CD4-positive, alpha-beta T cell treated with Interleukin-17A for 1 hour (primary cell): ENCODE results near the gene URI1.
"Not testable (repeated sequence)": the region's sequence is repeated elsewhere in the genome, so short reads cannot be mapped to it uniquely, and the experiment has no call there.

Experiments used
- DNase-seq: peaks from one replicate; pipeline ENCODE4 v3.0.0-alpha.2; 2020

URI1 gene

GRCh38 chr19:29943615-29944014 is 1.6 kb downstream of the URI1 start:
- DNase-seq, result no peak

- no peak for DNase-seq
These were observed 2.5 kb downstream of the URI1 start for GRCh38 chr19:29944390-29945012.

DNA sequence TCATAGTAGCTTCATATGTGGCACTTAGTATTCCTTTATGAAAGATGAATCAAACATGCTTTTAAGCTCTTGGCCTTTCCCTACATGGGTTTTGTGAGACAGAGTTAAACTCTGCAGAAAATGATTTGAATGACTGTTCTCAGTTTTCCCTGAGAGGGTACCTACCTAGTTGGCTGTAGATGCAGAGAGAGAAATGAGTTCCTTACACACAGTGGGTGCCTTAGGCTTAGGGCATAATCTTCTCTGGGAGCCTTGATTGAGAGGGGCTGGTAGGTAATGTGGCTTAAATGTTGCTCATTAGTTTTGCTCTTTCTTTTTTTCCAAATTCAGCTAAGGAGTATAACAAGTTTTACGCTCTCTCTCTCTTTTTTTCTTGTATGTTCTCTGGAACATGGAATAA is 3.0 kb downstream of the URI1 start:
- no peak for DNase-seq

GRCh38 chr19:29945433-29945832 is 3.4 kb downstream of the URI1 start:
- DNase-seq, result no peak

- DNase-seq, result no peak
These were observed 4.6 kb downstream of the URI1 start for GRCh38 chr19:29946645-29947044.

- no peak for DNase-seq
These were observed 5.8 kb downstream of the URI1 start for GRCh38 chr19:29947871-29948270.

DNA sequence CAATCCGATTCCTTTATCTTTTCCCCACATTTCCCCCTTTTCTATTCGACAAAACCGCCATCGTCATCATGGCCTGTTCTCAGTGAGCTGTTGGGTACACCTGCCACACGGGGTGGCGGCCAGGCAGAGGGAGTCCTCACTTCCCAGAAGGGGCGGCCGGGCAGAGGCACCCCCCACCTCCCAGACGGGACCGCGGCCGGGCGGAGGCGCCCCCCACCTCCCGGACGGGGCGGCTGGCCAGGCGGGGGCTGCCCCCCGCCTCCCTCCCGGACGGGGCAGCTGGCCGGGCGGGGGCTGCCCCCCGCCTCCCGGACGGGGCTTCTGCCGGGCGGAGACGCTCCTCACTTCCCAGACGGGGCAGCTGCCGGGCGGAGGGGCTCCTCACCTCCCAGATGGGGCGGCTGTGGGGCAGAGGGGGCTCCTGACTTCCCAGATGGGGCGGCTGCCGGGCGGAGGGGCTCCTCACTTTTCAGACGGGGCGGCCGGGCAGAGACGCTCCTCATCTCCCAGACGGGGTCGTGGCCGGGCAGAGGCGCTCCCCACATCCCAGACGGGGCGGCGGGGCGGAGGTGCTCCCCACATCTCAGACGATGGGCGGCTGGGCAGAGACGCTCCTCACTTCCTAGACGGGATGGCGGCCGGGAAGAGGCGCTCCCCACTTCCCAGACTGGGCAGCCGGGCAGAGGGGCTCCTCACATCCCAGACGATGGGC is 6.9 kb downstream of the URI1 start:
- DNase-seq, result not testable (repeated sequence)

GRCh38 chr19:29952177-29952576 is 10.1 kb downstream of the URI1 start:
- no peak for DNase-seq

GRCh38 chr19:29952646-29953045 is 10.6 kb downstream of the URI1 start:
- no peak for DNase-seq

DNA sequence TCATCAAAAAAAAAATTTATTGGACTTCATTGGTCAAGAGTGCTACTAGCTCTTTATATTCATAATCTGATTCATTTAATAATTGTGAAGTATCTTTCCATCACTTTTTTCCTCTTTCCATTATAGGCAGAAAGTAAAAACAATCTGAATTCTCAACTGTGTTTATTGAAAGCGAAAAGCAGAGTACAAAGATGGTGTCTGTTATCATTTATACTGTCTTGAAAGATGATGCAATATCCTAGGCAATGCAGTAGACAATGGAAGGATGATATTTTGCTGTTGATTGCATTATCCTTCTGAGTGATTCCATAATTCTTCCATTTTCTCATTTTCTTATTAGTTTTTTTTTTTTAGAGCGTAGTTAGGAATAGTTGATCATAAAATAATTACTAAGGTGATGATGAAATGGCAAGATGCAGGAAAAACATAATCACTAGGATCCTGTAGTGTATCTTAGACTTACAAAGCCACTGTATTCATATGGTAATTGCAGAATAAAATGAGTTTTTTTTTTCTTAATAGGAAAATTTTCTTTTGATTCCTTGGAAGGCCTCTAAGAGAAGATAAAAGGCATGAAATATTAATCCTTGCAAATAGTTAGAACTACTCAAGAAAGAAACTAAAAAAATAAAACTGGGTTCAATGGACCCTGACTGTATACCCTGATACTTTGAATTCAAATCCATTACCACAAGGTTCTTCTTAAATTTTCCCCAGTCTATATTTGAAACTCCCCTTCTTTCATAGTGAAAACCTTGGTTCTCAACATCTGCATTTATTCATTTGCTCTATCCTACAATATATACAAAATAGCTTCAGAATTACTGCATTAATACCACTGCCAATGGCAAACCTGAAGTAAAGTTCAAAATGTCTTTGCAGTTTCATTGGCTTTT is 11.6 kb downstream of the URI1 start:
- DNase-seq, result no peak

DNA sequence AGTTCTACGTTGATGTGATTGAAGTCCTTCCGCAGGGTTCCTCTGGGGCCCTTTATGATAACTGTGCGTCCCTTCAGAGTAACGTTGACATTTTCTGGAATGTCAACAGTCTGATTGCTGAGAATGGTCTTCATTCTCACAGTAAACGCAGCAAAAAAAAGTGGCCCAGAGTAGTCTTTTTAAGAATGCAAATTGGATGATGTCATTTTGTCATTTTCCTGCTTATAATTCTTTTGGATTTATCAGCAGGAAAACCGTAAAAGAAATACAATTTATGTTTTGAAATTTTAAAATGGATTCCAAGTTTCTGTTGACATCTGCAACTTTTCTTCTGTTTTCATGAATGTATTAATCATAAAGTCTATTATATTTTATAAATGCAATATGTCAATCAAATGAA is 14.8 kb downstream of the URI1 start:
- no peak for DNase-seq

GRCh38 chr19:29961311-29961710 is 19.3 kb downstream of the URI1 start:
- DNase-seq, result no peak

DNA sequence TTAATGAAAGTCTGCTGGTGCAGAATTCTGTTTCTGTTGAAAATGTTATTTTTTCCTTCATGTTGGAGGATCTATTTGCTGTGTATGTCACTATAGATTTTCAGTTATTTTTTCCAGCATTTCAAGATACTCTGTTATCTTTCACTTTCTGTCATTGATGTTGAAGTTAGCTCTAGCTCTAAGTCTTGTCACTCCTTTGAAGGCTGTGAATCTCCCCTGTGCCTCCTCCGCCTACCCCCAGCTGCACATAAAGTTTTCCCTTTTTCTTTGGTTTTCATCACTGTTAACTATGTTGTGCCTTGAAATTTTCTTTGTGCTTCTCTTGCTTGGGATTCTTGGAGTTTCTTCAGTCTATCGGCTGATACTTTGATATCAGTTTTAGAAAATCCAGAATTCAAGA is 20.8 kb downstream of the URI1 start:
- no peak for DNase-seq

DNA sequence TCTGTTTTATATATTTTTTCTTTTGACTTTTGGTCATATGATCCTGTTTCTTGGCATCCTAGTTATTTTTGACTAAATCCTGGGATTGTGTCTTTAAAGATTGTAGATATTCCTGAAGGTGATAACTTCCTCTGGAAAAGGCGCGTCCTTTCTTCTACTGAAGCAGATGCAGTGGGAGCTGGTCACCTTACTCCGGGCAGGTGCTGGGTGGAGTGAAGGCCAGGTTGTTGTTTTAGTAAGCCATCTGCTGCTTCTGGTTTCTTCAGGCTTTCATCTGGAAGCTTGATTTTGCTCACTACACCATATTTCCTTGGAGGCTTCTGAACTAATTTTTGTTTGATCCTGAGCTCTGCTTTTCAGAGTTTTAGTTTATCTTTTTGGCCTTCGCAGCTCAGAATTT is 21.5 kb downstream of the URI1 start:
- no peak for DNase-seq

DNA sequence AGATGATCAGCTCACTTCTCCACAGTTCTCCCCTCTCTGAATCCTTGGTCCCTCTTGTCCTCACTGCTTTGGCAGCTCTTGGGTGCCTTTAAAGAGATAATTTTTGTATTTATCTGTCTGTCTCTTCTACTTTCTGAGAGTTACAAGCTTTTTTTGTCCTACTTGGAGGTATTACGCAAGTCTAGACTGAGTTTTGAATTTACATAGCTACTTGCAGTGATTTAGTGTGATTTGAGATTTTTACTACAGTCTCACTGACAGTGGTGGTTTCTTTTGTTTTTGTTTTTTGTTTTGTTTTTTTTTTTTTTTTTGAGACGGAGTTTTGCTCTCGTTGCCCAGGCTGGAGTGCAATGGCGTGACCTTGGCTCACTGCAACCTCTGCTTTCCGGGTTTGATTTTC is 22.1 kb downstream of the URI1 start:
- no peak for DNase-seq

DNA sequence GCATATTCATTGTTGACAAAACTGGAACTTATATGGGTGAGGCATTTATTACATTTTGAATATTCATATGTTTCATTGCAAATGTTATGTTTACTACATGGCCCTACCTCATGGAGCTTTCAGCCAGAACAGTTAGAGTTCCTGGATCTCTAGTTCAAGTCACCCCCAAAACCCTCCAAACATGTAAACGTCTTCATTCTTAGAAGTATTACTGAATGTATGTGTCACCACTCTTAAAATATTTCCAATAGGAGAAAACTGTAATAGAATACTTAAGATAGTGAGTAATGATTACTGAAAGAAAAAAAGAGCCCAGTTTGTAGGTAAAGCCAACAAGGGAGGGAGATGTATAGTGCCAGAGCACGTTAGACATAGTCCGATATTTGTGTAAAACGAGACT is 23.5 kb downstream of the URI1 start:
- DNase-seq, result no peak

GRCh38 chr19:29966142-29966541 is 24.1 kb downstream of the URI1 start:
- not testable (repeated sequence) for DNase-seq

DNA sequence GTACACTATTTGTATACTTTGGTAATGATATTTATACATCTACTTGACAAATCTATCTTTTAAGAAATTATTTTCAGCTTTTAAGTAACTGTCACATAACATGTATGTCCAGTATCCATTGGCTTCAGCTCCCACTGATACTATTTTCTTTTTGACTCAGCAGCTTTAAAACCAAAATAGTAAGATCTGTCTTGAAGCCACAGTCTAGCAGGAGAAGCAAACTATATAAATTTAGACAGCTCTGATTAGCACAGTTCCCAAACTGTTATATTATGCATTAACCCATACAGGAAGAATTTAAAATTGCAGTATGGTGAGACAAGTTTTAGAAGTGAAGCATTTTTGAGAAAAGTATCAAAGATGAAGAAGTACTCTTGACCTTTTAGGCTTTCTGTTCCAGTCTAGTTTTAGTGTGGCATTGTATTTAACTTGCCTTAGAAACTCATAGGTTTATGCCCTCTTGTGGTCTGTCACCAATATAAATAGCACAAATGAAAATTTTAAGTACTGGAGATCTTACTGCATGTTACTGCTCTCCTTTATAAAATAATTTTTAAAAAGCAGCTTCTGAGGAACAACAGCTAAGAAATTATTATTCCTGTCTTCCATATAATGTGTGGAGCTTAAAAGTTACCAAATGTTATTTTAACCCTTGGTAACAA is 24.7 kb downstream of the URI1 start:
- peak; percentile 25 for DNase-seq

DNA sequence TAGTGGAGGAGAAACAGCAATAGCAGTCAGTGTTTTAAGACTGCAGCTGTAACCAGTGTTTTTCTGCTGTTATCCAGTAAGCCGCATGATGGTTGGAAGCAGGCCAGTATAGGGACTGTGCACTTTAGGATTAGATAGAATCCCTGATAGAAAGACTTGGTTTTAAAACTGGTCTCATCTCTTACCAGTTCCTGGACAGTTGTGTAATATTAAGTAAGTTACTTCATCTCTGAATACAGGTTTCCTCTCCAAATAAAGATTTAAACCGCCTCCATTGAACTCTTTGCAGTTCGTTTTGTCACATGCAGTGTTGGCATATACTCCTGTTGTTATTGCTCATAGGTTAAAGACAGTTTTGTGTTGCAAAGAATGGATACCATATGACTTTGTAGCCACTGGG is 25.6 kb downstream of the URI1 start:
- no peak for DNase-seq

DNA sequence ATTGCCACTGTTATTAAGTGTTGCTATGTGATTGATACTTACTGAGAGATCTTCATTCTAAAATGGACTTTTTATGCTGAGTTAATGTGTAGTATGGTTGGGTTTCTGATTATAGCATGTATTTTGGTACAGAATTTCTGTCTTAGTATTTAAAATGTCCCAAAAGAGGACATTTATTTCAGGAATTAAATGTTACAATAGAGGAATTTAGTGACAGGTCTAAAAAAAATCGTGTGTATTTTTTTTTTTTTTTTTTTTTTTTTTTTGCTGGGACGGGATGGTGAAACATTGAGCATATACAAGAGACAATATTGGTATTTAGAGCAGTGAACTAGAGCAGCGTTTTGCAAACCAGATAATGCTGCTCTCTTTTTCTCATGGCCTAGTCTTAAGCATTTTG is 27.9 kb downstream of the URI1 start:
- DNase-seq, result no peak

DNA sequence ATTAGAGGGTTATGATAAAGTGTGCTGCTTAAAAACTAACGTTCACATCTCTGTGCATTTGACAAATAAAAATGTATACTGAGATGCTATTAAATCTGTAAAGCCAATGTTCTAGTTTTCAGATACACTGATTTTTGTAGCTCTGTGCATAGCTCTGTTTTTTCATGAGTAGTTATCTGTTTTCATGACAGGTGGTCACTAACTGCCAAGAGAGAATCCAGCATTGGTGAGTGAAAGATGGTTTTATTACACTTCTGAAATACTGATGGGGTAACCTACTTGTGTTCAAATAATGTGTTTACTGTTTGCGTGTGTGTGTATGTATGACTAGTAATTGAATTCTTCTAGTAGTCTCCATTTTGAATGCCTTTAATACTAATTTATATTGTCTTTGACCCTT is 29.0 kb downstream of the URI1 start:
- DNase-seq, result no peak

GRCh38 chr19:29971648-29972047 is 29.6 kb downstream of the URI1 start:
- no peak for DNase-seq

GRCh38 chr19:29974701-29975100 is 32.7 kb downstream of the URI1 start:
- no peak for DNase-seq
